HCEC 1CT (cell line): ENCODE results near the gene CHRM1.
A peak's percentile ranks its signal among the peaks of the same experiment; 100 is the strongest.

Source experiments
- DNase-seq: peaks from one replicate; pipeline ENCODE4 v3.0.0-alpha.2; 2017

Gene CHRM1

GRCh38 chr11:62925745-62926679 is 4.8 kb upstream of the CHRM1 start:
- no peak for DNase-seq

DNA sequence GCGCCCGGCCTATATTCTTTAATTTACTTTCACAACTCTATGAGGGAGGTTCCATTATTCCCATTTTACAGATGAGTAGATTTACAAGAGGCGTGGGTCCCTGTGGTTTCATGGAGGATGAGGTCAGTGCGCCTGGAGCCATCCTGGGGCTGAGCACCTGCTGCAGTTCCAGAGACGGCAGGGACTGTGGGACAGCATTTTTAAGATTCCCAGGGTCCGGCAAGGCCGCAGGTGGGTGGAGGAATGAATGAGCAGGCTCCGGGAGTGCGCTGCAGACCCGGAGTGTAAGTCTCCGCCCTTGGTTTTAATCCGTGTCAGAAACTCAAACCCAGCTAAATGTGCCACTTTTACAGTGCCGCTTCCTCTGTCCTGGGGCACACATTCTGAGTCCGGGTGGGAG is 4.1 kb upstream of the CHRM1 start:
- no peak for DNase-seq

GRCh38 chr11:62923601-62924411 is 2.6 kb upstream of the CHRM1 start:
- DNase-seq = no peak

DNA sequence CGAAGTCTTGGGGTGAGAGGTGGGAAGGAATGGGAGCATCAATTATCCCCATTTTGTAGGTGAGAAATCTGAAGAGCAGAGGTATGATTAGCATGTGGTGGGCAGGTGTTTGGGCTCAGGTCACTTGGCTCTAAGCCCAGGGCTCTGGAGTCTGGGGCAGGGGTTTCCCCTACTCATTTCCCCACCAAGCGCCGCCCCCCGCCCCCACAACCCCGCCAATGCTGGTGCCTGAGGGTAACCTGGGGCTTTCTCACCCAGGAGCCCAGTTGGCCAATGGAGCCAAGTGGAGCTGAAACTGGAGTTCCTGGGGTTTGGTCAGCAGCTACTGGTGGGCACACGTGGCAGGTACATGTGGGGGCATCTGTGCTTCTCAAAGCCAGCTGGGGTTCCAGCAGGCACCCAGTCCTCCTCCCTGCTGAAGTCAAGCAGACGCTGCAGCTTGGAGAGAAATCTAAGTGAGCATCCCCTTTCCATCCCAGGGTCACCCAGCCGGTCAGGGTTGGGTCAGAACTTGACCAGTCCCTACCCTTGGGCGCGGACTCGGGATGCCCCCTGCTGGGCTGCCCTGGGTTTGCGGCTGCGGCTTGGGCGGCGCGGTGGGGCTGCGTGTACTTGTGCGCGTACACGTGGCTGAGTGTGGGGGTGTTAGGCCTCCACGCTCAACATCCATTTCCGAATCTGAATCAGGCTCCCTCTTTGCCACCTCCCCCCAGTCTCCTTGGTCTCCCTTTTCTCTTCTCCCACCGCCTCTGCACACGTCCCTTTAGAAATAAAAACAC is 1.7 kb upstream of the CHRM1 start:
- peak; percentile 13 for DNase-seq

DNA sequence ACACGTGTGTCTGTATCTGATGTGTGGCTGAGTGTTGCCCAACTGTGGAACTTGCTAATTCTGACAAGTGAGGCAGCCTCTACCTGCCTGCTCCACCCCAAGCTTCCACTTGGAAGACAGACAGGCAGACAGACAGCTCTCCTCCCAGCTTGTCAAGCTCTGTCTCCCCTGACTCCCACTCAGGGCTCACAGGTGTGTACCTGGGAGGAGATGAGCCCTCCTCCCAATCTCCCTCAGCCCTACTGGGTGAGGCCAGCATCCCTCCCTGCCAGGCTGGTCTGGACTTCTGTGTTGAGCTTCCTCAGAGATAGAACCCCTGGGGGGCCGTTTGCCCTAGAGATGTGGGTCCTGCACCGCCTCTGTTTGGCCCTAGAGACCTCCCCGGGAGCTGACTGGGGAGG is 1.0 kb upstream of the CHRM1 start:
- DNase-seq = no peak

GRCh38 chr11:62921573-62922188 is 518 bp upstream of the CHRM1 start:
- no peak for DNase-seq

DNA sequence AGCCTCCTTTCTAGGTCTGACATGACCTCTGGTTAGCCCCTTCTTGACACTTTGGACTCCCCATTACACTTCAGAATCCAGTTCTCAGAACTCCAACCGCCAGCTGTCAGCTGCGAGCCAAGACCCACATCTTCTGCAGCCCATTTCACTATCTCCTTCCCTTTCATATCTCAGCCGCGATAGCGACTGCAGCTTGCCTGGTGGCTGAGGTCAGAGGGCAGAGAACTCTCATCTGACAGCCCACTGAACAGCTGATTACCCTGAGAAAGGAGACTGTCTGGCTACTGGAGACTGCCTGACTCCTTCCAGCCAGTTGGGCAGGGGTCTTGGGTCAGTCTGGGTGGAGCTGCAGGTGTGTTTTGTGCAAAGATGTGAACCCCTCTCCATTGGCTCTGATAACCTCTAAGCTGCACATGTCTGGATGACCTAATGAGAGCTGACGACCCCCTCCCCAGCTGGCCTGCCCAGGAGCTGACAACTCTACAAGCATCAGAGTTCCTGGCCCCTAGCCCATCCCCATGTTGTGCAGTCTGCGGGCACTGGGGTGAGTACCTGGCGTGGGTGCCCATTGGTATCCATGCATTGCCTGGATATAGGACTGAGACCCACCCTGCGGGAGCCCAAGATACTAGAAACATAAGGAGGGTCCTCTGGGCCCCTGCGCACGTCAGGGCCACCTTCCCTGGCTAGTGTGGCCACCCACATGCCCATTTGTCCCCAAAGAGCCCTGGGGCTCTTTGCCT is 1.1 kb downstream of the CHRM1 start:
- DNase-seq = no peak

DNA sequence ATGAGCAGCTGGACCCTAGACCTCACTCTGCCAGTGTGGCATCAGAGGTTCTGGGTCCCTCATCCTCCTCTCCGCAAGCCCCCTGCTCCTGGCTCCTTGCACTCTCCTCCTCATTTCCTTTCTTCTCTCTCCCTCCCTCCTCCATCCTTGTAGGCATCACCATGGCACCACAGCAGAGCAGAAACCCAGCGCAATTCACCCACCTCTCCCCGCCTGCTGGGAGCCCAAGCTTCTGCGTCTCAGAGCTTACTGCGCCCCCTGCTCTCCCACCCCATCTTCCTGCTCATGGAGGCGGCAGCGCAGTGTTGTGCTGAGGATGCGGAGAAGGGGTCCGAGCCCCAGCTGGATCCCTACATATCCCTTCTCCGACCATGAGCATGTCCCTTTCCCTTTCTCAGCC is 1.7 kb downstream of the CHRM1 start:
- no peak for DNase-seq

DNA sequence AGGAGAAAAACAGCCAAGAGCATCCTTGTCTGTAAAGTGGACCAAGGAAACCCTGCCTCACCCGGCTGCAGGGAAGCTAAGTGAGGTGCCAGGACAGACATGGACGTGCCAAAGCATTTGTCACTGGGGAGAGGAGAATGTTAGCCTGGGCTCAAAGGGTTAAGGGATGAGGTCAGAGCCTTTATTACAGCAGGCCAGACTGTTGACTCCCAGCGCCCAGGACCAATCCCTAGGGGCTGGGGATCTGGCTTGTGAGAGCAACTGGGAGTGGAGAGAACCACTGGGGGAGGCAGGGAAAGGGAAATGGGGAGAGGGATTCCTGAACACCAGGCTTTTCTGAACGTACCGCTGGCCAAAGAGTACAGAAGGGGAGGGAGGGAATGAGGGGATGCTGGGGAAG is 2.6 kb downstream of the CHRM1 start:
- DNase-seq = no peak

DNA sequence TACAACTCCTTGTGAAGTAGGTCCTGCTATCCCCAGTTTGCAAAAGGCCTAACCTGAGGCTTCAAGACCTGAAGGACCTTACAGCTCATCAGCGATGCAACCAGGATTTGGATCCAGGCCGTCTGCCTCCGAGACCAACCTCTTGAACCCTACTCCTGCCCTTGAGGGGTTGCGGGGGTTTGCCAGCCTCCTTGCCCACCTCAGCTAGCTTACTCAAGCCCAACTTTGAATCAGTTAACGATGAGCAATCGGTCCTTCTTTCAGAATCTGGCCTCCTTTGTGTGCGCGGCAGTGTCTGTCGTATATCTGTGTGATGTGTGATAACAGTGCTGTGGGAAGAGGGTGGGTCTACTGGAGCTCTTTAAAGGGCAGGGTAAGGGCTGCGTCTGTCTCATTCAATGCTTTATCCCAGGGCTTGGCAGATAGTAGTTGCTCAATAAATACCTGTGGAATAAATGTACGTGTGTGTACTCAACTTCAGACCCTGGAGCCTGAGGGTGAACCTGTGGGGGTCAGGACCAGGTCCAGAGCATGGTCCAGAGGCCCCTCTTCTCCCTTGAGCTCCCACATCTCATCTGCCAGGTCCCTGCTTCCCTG is 3.2 kb downstream of the CHRM1 start:
- no peak for DNase-seq

DNA sequence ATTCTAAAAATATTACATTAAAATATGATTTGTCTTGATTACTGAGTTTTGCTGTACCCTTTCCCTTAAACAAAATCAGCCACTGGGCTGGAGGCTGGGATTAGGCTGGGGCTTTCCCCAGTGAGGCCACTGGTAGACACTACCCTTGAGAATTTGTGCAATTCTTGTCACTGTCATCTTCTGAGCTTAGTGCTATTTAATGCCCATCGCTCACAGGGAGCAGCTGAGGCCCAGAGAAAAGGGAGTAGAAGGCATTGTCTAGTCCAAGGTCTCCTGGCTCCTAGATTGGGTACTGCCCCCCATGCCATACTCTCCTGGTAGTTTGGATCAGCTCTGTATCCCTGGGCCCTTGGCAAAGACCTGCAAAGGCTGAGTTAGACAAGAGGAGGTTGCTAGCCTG is 6.7 kb downstream of the CHRM1 start:
- DNase-seq = no peak

- DNase-seq = no peak
Measured at GRCh38 chr11:62912268-62912667, 8.9 kb downstream of the CHRM1 start.

DNA sequence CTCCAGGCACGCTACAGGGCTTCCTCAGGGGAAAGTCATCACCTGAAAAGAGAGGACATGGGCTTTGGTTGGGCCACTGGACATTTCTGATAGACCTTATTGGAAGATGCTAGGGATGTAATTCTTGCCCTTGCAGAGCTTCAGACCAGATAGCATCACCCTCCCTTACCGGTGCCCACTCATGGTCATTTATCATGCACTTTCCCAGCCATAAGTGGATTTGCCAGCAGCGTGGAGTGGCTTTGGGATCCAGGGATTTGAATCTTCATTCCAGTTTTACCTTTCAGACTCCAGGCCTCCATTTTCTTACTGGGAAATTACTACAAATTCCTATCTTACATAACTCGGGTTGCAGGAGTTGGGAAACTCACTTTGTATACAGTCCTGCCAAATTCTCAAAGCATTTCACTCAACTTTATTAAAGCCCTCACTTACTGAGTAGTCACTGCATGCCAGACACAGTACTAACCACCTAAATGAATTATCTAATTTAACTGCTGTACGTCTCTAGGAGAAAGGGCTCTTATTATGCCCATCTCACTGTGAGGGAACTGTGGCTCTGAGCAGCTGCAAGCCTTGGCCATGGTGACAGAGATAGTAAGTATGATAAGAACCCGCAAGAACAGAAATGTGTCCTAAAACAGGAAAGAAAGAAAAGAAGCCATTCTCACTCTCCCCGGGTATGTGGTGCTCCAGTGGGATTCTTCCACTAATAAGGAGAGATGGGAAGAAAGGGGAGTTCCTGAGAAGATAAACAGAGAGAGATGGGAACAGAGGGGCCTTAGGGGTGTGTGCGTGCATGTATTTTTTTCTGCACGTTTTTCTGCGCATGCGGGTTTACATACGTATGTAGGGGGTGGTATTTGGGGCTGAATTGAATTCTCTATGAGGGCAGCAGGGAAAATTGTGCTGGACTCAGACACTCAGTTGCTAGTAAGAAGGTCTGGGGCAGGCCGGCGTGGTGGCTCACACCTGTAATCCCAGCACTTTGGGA is 9.7 kb downstream of the CHRM1 start:
- no peak for DNase-seq

DNA sequence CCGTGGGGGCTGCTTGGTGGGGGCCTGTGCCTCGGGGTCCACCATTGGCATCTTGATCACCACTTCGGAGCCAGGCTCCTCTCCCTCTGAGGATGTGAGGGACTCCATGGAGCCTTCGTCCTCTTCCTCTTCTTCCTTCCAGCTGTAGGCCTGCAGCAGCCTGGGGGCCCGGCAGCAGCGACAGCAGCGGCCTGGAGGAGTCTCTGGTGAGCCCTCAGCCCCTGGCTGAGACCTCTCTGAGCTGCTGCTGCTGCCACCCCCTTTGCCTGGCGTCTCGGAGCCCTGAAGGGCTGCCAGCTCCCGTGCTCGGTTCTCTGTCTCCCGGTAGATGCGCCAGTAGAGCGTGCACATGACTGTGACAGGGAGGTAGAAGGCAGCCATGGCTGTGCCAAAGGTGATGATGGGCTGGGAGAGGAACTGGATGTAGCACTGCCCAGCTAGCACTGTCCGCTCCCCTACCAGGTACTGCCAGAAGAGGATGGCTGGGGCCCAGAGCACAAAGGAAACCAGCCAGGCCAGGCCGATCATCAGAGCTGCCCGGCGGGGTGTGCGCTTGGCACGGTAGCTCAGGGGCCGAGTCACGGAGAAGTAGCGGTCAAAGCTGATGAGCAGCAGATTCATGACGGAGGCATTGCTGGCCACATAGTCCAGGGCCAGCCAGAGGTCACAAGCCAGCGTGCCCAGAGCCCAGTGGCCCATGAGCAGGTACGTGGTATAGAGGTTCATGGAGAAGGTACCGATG is 10.9 kb downstream of the CHRM1 start:
- DNase-seq = no peak

DNA sequence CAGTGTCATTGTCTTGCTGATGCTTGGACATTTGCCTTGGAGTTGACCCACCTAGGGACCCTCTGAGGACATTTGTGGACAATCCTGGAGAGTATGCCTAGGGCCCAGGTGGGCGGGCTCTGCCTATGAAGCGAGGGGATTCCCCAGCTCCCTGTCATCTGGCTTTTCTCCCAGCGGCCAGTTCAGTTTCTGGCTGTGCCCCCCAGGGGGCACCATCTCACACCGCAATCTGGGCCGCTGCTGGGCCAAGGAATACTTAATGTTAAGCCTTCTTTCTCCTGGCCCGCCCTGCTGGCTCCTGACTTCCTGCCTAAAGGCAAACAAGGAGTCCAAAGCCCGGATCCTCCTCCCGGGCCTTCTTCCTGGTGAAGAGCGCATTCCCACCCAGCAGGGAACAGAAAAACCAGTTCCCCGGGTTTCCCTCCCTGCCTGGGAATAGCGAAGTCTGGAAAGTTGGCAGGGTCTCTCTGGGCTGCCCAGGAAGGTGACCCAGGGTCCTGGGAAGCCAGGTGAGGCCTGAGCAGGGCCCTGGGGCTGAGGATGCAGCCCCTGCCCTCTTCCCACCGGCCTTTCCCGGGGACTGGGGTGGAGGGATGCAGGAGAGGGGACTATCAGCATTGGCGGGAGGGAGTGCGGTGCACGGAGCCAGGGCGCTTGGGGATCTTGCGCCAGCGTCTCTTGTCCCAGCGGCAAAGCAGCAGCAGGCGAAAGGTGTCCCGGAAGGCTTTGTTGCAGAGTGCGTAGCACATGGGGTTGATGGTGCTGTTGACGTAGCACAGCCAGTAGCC is 11.9 kb downstream of the CHRM1 start:
- DNase-seq = peak; percentile 48

DNA sequence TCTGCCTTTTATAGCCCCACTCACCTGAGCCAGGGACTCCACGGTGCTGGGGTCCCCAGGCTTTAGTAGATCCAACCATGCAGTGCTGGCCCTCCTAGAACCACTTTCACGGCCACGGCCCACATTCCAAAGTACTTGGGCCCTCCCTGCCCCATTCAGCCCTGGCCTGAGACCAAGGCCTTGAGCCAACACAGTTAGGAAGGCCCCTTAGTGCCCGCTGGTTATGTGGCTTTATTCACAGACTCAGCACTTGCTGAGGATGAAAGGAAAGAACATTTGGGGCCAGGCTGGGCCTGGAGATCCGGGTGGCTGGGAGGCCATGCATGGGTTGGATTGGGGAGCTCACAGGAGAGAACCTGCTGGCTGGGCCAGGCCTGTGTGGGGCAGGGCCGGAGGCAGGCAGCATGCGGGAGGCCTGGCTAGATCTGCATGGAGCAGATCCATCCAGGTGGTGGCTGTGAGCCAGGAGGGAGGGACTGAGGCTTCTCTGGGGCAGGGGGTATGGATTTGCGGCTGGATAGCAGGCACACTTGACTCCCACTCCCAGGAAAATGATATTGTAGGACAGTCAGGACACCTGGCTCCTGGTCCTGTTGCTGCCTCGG is 12.6 kb downstream of the CHRM1 start:
- DNase-seq = no peak

- peak; percentile 70 for DNase-seq
Measured at GRCh38 chr11:62905927-62906531, 15.1 kb downstream of the CHRM1 start.

DNA sequence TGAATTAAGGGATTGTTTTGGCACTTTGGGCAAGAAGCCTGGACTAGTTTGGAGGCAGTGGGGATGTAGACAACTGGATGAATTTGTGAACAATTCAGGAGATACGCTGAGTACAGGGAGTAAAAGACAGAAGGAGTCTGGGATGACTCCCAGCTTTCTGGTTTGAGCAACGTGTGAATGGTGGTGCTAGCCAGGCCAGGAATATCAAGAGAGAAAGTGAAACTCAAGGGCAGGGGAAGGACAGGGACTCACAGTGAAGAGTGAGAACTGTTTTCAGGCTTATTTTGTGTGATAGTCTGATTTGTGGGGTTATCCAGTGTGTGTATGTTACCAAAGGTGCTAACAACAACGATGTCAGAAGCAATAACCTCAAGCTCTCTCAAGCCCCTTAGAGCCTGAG is 15.9 kb downstream of the CHRM1 start:
- DNase-seq = no peak
